Superior temporal gyrus (tissue), 1 donor: ENCODE measurements around the gene PPP1R3A.

Source experiments
- DNase-seq: peaks from one replicate; pipeline ENCODE4 v3.0.0-alpha.2; 2016; ENCODE audit errors: extremely low spot score

The PPP1R3A gene

GRCh38 chr7:113878394-113878992 lies 40.3 kb downstream of the PPP1R3A start:
- DNase-seq = no peak

- DNase-seq = no peak
Measured at GRCh38 chr7:113875224-113875623, 43.6 kb downstream of the PPP1R3A start.

GRCh38 chr7:113873554-113874151 lies 45.2 kb downstream of the PPP1R3A start:
- no peak for DNase-seq

GRCh38 chr7:113872981-113873380 lies 45.8 kb downstream of the PPP1R3A start:
- DNase-seq = no peak

- no peak for DNase-seq
Measured at GRCh38 chr7:113867325-113867724, 51.5 kb downstream of the PPP1R3A start.

- no peak for DNase-seq
Measured at GRCh38 chr7:113856010-113856409, 62.8 kb downstream of the PPP1R3A start.

- DNase-seq = no peak
Measured at GRCh38 chr7:113840954-113841353, 77.9 kb downstream of the PPP1R3A start.

GRCh38 chr7:113835367-113835766 lies 83.4 kb downstream of the PPP1R3A start:
- DNase-seq = no peak

- no peak for DNase-seq
Measured at GRCh38 chr7:113832196-113832745, 86.5 kb downstream of the PPP1R3A start.

- DNase-seq = no peak
Measured at GRCh38 chr7:113831556-113831955, 87.3 kb downstream of the PPP1R3A start.

GRCh38 chr7:113828581-113828980 lies 90.2 kb downstream of the PPP1R3A start:
- DNase-seq = no peak
